HG02840 (cell line): ENCODE data around the gene FOXJ1.

ENCODE experiments used
- ATAC-seq: cut with Tn5 transposase; IDR thresholded peaks from one replicate; pipeline ENCODE4 v1.9.1; 2021; ENCODE audit warnings: mild to moderate bottlenecking, moderate library complexity, moderate number of reproducible peaks; ENCODE audit not compliant: unreplicated experiment, low FRiP score

FOXJ1 gene

DNA sequence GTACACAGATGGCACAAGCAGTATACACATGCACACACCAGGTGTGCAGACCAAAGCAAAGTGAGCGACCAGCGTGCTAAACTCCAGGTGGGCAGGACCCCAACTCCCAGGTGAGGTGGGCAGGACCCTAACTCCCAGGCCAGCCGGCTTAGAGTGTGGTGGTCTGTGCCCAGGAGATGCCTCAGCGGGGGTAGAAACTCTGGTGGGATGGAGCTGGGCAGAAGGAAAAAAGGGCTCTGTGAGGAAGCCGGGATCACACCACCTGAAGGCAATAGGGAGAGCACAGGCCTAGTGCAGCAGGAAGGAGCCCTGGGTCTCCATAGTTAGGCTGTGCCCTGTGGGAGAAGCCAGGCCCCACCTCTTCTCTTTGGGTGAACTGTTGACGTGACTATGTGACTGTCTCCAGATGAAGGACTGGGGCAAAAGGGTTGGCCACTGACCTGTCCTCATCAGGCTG lies 1.6 kb upstream of the FOXJ1 start:
- ATAC-seq, result no peak

DNA sequence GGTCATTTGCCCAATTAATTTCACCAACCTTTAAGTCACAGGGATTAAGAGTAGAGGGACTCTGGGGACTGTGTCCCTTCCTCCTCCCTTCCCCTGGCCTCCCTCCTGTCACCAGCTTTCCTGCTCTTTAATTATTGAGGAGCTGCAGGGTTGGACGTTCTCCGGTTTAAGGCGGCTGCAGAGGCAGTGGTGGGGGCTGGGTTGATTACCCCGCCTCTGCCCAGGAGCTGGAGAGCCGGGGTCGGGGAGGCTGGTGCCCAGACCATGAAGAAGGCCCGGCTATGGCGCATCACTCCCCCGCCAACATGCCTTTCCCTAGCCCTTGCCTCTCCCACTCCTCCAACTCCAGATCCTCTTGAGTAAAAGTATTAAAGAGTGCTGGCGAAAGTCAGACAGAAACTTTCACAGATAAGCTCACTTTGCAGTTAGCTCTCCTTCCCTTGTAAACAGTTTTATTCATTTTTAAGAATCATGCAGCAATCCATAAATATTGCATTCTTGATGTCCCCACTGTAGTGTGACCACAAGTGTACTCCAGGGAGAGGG lies 1.1 kb upstream of the FOXJ1 start:
- no peak for ATAC-seq

DNA sequence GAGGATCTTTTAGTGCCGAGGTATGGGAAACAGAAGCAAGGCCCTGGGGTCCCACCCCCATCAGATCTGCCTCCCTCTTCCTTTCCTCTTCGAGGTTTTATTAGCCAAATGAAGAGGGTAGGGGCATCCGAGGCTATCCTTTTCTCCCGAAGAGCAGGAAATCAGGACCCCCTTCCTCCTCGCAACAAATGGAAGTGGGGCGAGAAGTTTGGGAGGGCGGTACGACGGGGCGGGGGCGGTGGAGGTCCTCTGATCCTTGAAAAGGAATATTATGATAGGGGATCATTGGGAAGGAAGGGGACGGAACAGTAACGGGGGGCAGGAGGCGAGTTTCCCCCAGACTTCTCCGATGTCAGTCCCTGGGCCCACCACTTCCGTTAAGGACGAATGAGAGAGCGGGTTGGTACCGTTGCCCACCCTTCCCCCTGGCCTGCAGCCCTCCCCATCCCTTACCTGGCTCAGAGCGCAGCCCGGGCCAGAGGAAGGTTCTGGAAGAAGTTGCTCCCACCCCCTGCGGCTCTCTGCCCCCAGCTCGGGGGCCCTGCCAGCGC lies 309 bp downstream of the FOXJ1 start:
- no peak for ATAC-seq

GRCh38 chr17:76139801-76140660 lies 1.0 kb downstream of the FOXJ1 start:
- ATAC-seq, result no peak

- ATAC-seq, result no peak
These were observed 1.9 kb downstream of the FOXJ1 start for GRCh38 chr17:76138896-76139752.

DNA sequence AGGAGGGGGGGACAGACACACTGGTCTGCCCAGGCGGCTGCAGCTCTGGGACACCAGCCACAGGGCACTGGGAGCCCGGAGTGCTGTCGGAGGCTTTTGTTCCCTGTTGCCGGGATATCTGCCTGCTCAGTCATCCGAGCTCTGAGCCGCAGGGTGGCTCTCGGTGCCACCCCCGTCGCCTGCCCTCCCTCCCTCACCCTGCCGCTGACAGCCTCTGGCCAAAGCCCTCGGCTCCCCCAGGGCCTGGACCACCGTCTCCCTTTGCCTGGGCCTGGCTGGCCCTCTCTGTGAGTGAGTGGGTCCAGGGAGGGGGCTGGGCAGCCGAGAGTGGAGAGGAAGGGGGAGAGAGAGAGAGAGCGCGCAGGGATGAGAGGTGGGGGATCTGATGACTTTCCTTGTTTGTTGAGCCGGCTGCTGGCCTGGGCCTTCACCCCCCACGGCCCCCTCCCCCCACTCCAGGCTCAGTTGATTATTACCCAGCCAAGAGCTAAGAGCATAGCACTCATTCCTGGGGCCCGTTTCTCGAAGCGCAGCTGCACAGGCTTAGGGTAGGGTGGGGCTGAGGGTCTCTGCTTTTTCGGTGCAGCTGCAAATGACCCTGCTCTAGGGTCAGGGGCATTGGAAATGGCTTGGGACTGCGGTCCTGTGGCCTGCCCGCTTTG lies 2.7 kb downstream of the FOXJ1 start:
- no peak for ATAC-seq

GRCh38 chr17:76137351-76138233 lies 3.5 kb downstream of the FOXJ1 start:
- ATAC-seq, result no peak

DNA sequence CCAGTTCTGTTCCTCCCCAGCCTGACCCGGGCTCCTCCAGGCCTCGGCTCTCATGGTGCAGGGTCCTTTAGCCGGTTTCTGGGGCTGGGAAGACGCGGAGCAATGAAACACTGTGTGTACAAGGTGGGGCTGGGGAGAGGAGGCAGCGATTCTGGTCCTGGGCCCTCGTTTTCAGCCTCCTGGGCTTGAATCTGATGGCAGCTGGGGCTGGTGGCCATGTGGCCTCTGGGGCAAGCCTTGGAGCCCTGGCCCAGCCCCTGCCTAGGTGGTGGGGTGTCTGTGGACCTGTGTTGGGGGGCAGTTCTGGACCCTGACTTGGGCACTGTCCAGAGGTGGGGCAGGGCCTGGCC lies 4.1 kb downstream of the FOXJ1 start:
- ATAC-seq, result no peak

DNA sequence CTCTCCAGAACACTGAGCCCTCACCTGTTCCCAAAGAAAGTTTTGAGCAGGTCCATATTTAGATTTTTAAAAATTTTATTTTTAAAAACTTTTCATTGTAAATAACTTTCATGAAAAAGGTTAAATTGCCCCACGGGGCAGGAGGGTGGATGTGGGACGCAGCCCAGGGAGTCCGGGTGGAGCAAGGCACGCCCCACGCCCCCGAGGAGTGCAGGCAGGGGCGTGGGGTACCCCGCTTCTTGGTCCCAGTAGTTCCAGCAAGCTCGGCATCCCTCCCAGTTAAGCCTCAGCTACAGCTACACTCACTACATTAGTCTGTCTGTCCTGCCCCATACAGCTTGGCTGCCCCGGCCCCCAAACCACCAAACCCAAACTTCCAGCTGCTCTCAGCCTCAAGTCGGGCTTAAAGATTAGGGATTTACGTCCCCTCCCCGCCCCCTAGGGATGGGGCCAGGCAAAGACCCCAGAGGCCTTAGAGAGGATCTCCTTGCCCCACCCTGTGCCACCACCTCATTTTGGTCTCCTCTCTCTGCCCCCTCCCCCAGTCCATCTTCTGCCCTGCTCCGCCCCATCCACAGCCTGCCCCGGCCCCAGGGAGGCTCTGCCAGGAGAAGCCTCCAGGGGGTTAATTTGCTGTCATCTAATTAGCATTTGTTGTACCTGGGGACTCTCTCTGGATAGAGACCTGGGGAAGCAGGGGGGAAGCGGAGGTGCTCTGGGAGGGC lies 4.6 kb downstream of the FOXJ1 start:
- no peak for ATAC-seq

DNA sequence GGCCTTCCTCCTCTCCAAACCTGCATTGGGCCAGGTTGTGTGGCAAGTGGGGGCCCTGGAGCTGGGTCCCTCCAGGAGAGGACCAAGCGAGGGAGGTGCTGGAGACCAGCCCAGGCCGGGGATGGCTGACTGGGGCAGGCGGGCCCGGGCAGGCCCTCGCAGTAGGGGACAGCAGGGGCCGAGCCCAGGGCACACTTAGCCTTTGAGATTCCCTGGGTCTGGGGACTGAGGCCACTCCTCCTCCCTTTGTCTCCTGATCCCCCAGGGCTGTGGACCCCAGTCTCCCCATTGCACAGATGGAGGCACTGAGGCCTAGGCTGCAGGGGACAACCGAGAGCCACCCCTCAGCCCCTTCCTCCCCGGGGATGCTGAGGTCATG lies 5.2 kb downstream of the FOXJ1 start:
- no peak for ATAC-seq

GRCh38 chr17:76134911-76135809 lies 5.9 kb downstream of the FOXJ1 start:
- ATAC-seq, result no peak

DNA sequence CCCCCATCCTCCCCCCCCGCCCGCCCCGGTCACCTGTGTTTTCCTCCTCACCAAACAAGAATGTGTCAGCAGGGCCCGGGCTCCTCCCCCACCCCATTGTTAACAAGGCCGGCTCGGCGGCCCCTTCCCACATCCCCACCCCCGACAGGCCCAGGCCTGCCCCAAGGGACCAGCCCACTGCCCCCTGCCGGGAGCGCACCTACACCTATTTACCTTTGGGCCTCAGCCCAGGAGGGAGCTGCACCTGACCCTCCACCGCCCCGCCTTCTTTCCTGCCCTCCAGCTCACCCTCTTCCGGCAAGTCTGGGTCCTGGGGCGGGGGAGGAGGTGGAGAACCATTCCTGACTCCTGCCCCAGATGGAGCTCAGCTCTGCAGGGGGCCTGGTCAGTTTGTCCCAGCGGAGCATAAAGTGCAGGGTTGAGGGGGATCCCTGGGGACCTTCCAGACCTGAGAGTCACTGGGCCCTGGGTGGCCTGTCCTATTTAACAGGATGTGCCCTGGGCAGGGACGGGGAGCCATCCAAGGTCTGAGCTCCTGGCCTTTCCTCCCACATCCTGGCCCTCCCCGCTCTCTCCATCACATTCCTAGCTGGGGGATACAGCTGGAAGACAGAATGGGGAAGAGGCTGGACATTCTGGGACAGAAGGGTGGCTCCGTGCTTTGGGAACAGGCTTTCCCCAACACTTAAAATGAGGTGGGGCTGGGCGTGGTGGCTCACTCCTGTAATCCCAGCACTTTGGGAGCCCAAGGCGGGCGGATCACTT lies 8.3 kb downstream of the FOXJ1 start:
- ATAC-seq, result no peak

DNA sequence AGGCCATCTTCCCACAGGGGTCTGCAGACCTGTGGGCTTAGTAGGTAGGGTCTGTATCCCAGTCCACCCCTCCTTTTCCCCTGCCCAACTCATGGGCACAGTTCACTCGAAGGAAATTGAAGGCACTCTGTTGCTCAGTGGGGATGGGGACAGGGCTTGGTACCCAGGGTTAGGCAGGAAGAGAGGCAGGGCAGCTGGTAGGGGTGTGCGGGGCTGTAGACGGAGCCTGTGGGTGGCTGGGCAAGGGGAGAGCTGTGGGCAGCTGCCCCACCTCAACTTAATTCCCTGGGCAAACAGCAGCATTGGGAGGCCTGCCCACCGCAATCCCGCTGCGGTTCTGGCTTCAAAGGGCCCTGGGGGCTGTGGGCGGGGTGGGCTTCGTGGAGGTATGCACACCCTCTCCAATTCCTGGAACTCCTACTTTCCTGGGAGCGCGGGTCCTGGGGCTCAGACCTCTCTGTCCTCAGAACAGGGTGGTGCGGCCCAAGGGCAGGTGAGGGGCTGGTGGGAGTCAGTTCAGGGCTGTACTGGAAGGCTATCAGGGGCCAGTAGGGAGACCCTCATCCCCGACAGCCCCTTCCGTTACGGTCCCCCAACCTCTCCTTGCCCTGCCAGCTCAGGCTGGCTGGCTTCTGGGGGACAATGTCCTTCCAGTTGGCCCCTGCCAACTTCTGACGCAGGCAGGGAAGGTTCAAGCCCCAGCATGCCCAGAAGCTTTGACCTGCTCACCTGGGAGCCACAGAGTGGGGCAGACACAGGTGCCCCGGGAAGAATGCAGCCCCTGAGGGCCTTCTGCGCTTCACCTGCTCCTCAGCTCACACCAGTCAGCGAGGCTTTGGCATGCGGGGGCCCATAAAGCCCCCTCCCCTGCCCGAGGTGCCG lies 9.1 kb downstream of the FOXJ1 start:
- ATAC-seq, result no peak

- no peak for ATAC-seq
These were observed 9.9 kb downstream of the FOXJ1 start for GRCh38 chr17:76131051-76131691.

GRCh38 chr17:76130473-76130872 lies 10.6 kb downstream of the FOXJ1 start:
- no peak for ATAC-seq

DNA sequence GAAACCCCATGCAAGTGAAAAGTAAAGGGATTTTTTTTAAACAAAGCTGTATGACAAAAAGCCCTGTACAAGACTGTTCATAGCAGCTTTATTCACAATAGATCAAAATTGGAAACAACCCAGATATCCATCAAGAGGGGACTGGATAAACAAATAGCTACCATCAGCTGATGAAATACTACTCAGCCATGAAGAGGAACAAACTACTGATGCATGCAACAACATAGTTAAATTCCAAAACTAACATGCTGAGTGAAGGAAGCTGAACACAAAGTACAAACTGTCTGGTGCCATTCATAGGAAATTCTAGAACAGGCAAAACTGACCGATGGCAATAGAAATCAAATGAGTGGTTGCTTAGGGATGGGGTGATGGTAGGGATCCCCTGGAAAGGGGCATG lies 15.1 kb downstream of the FOXJ1 start:
- no peak for ATAC-seq
